Measurements from ENCODE around the gene PLXDC2.

Gene PLXDC2

DNA sequence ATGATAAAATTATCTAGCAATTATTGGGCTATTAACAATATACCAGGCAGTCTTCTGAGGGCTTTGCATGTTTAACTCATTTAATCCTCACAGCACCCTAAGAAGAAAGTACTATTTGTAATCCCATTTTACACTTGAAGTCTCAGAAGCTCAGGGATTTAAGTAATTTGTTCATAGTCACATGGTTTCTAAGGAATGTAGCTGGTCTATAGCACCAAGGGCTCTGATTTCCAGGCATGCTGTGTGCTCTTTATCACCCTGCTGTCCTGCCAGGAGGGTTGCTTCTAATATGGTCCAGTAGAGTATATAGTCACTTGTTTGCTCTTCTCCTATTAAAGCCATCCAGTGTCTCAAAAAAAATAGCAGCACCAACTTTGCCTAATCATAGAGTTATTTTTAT, 417.2 kb downstream of the PLXDC2 start:
- Mint-ChIP-seq H3K4me1 (ENCODE audit: low read depth) (no peaks in the 10 kb centered on the region), H3K27ac (no peak overlapping the region), H3K27me3 (no peaks in the 10 kb centered on the region), H3K4me3 (no peak overlapping the region), H3K36me3 (ENCODE audit: low read depth) (no peaks in the 10 kb centered on the region), H3K9me3 (peaks cover 4% of the 10 kb centered on the region)

DNA sequence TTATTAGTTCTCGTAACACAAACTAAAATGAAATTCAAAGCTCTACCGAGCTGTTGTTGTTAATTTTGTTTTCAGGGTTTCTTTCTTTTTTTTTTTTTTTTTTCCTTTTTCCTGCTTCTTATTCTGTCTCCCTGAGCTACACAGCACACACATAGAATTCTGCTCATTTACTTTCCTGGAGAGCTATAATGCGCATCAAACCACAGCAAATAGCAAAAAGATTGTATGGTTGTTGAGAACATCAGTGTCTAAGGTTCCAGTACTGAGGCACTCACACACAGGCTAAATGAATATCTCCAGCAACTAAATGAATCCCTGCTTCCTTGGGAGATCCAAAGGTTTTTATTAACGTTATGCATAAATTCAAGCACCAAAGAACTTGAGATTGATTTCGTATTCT, 418.3 kb downstream of the PLXDC2 start:
- peaks cover 4% of the 10 kb centered on the region for H3K9me3 Mint-ChIP-seq
- H3K36me3 Mint-ChIP-seq (ENCODE audit: low read depth) = no peaks in the 10 kb centered on the region
- H3K4me1 Mint-ChIP-seq (ENCODE audit: low read depth) = no peaks in the 10 kb centered on the region
- H3K27ac Mint-ChIP-seq = no peak overlapping the region
- no peak overlapping the region for H3K4me3 Mint-ChIP-seq
- no peaks in the 10 kb centered on the region for H3K27me3 Mint-ChIP-seq

- no peaks in the 10 kb centered on the region for H3K4me1 Mint-ChIP-seq (ENCODE audit: low read depth)
- H3K36me3 Mint-ChIP-seq (ENCODE audit: low read depth) = no peaks in the 10 kb centered on the region
- peaks cover 8% of the 10 kb centered on the region for H3K9me3 Mint-ChIP-seq
- H3K27ac Mint-ChIP-seq = no peak overlapping the region
- H3K4me3 Mint-ChIP-seq = no peak overlapping the region
- H3K27me3 Mint-ChIP-seq = no peaks in the 10 kb centered on the region
Measured at GRCh38 chr10:20237091-20237570, 420.9 kb downstream of the PLXDC2 start.

GRCh38 chr10:20237586-20237985, 421.4 kb downstream of the PLXDC2 start:
- Mint-ChIP-seq H3K4me3 (no peak overlapping the region), H3K36me3 (ENCODE audit: low read depth) (no peaks in the 10 kb centered on the region), H3K27me3 (no peaks in the 10 kb centered on the region), H3K4me1 (ENCODE audit: low read depth) (no peaks in the 10 kb centered on the region), H3K9me3 (peaks cover 5% of the 10 kb centered on the region), H3K27ac (no peak overlapping the region)

GRCh38 chr10:20240643-20241042, 424.4 kb downstream of the PLXDC2 start:
- H3K27ac Mint-ChIP-seq = no peak overlapping the region
- no peaks in the 10 kb centered on the region for H3K36me3 Mint-ChIP-seq (ENCODE audit: low read depth)
- H3K4me1 Mint-ChIP-seq (ENCODE audit: low read depth) = no peaks in the 10 kb centered on the region
- no peaks in the 10 kb centered on the region for H3K27me3 Mint-ChIP-seq
- H3K9me3 Mint-ChIP-seq = peaks cover 4% of the 10 kb centered on the region
- no peak overlapping the region for H3K4me3 Mint-ChIP-seq

DNA sequence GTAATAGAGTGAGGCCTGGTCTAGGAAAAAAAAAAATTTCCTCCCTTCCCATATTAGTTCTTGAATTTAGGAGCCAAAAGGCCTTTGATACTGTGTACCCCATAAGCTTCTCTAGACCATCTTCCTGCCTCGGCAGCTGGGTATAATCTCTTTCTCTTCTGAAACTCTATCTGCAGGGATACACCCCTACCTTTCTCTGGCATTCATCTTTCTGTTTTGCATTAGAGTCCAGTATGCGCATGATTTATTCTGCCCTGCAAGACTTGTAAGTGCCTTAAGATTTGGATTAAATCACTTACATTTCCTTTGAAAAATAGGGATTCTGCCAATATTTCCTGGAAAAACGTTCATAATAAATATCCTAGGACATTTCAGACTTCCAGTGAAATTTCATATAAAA, 431.2 kb downstream of the PLXDC2 start:
- H3K27me3 Mint-ChIP-seq = no peaks in the 10 kb centered on the region
- H3K27ac Mint-ChIP-seq = no peak overlapping the region
- peaks cover 4% of the 10 kb centered on the region for H3K9me3 Mint-ChIP-seq
- no peaks in the 10 kb centered on the region for H3K36me3 Mint-ChIP-seq (ENCODE audit: low read depth)
- no peaks in the 10 kb centered on the region for H3K4me1 Mint-ChIP-seq (ENCODE audit: low read depth)
- H3K4me3 Mint-ChIP-seq = no peak overlapping the region

DNA sequence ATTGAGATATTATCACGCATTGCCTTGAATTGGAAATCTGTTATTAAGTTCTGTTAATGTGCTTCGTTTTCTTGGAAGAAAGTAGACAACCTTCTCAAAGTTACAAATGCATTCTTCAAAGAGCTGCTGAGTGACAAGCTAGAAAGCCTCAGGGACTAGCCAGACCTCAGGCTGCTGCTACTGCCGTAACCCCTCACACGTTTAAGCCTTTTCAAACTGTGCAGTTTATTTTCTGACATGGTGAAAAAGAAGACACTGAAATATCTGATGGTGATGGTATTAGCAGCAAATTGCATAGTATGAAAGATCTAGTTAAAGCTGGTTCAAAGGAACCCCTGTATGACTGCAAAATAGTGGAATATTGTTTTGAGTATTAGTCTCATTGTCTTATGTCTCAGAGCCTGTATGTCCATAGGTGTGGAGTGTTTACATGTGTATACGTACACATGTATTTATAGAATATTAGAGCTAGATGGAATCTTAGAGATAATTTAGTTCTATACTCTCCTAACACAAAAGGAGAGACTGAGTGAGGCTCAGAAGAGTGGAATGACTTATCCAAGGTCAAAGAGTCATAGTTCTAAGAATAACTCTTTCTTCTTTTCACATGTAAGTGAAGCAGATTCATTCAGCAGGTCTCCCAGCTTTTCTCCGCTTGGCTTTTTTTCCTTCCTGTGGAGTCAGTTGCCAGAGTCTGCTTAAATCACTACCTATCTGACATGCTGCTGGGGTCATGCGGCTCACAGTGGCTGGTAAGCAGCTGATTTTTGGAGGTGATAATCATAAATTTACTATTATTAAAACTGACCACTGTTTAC, 431.9 kb downstream of the PLXDC2 start:
- H3K4me3 Mint-ChIP-seq = no peak overlapping the region
- no peaks in the 10 kb centered on the region for H3K36me3 Mint-ChIP-seq (ENCODE audit: low read depth)
- no peaks in the 10 kb centered on the region for H3K4me1 Mint-ChIP-seq (ENCODE audit: low read depth)

GRCh38 chr10:20254078-20254477, 437.8 kb downstream of the PLXDC2 start:
- no peak overlapping the region for H3K4me3 Mint-ChIP-seq
- H3K4me1 Mint-ChIP-seq (ENCODE audit: low read depth) = no peaks in the 10 kb centered on the region
- no peaks in the 10 kb centered on the region for H3K36me3 Mint-ChIP-seq (ENCODE audit: low read depth)
- H3K9me3 Mint-ChIP-seq = peaks cover 4% of the 10 kb centered on the region
- H3K27me3 Mint-ChIP-seq = no peaks in the 10 kb centered on the region
- no peak overlapping the region for H3K27ac Mint-ChIP-seq

More for the DNA sequence above, 431.9 kb downstream of the PLXDC2 start:
- peaks cover 4% of the 10 kb centered on the region for H3K9me3 Mint-ChIP-seq
- H3K27ac Mint-ChIP-seq = no peak overlapping the region
- H3K27me3 Mint-ChIP-seq = no peaks in the 10 kb centered on the region

- no peaks in the 10 kb centered on the region for H3K4me1 Mint-ChIP-seq (ENCODE audit: low read depth)
- no peaks in the 10 kb centered on the region for H3K27me3 Mint-ChIP-seq
- peaks cover 4% of the 10 kb centered on the region for H3K9me3 Mint-ChIP-seq
- no peaks in the 10 kb centered on the region for H3K36me3 Mint-ChIP-seq (ENCODE audit: low read depth)
- no peak overlapping the region for H3K27ac Mint-ChIP-seq
- no peak overlapping the region for H3K4me3 Mint-ChIP-seq
Measured at GRCh38 chr10:20254497-20254896, 438.3 kb downstream of the PLXDC2 start.

DNA sequence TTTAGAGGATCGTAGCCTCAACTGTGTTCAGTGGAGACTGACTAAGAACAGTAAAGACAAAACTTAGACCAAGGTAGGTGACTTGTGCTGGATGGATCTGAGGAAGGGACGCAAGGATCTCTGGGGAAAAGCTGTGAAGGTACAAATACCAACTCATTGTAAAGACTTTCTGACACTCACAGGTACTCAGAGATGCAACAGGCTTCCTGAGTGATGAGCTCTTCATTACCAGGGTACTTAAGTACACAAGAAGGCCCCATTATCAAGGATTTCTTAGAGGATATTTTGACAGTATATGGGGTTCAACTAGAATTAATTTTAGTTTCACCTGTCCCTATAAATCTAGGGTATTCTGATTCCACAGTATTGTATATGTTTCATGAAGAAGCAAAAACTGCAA, 440.7 kb downstream of the PLXDC2 start:
- no peaks in the 10 kb centered on the region for H3K4me1 Mint-ChIP-seq (ENCODE audit: low read depth)
- no peaks in the 10 kb centered on the region for H3K36me3 Mint-ChIP-seq (ENCODE audit: low read depth)
- no peak overlapping the region for H3K27ac Mint-ChIP-seq
- H3K27me3 Mint-ChIP-seq = no peaks in the 10 kb centered on the region
- H3K4me3 Mint-ChIP-seq = no peak overlapping the region
- no peaks in the 10 kb centered on the region for H3K9me3 Mint-ChIP-seq

GRCh38 chr10:20257422-20257821, 441.2 kb downstream of the PLXDC2 start:
- no peaks in the 10 kb centered on the region for H3K9me3 Mint-ChIP-seq
- no peaks in the 10 kb centered on the region for H3K27me3 Mint-ChIP-seq
- no peaks in the 10 kb centered on the region for H3K4me1 Mint-ChIP-seq (ENCODE audit: low read depth)
- H3K27ac Mint-ChIP-seq = no peak overlapping the region
- no peak overlapping the region for H3K4me3 Mint-ChIP-seq
- no peaks in the 10 kb centered on the region for H3K36me3 Mint-ChIP-seq (ENCODE audit: low read depth)

DNA sequence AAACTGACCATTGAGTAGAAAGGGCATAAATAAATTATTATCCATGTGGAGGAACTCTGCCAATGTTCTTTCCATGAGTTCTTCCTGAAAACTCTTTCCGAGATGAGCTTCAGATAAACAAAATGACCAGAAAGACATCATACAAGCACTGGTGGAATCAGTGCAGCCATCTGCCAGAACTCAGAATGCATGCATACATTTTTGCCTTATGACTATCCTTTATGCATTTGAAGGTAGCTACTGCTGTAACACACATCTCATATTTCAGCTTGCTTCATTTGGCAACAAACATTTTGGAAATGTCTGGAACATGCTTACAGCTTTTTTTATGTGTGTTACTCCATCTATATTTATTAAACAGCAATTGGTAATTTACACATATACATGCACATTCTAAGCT, 448.9 kb downstream of the PLXDC2 start:
- H3K4me3 Mint-ChIP-seq = no peak overlapping the region
- no peaks in the 10 kb centered on the region for H3K27me3 Mint-ChIP-seq
- no peak overlapping the region for H3K27ac Mint-ChIP-seq
- no peaks in the 10 kb centered on the region for H3K9me3 Mint-ChIP-seq
- no peaks in the 10 kb centered on the region for H3K4me1 Mint-ChIP-seq (ENCODE audit: low read depth)
- no peaks in the 10 kb centered on the region for H3K36me3 Mint-ChIP-seq (ENCODE audit: low read depth)

DNA sequence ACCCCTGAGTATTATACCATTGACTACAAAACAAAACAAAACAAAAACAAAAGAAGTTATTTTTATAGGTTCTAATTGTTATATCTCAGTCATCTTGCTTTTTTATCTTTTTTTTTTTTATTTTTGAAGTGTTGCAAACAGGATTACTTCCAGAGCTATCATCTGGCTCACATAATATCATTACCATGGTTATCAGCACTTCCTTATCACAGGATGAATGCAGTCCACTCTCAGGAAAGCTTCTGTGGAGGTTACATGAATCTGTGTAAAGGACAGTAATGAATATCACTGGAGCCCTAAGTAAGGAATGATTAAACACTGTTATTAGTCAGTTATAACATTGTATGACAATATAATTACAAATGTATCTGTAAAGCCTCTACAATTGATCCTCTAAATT, 451.5 kb downstream of the PLXDC2 start:
- H3K36me3 Mint-ChIP-seq (ENCODE audit: low read depth) = no peaks in the 10 kb centered on the region
- no peak overlapping the region for H3K27ac Mint-ChIP-seq
- no peak overlapping the region for H3K4me3 Mint-ChIP-seq
- peaks cover 11% of the 10 kb centered on the region for H3K9me3 Mint-ChIP-seq
- no peaks in the 10 kb centered on the region for H3K27me3 Mint-ChIP-seq
- no peaks in the 10 kb centered on the region for H3K4me1 Mint-ChIP-seq (ENCODE audit: low read depth)

GRCh38 chr10:20271490-20271889, 455.3 kb downstream of the PLXDC2 start:
- Mint-ChIP-seq H3K9me3 (peaks cover 11% of the 10 kb centered on the region), H3K4me3 (no peak overlapping the region), H3K4me1 (ENCODE audit: low read depth) (no peaks in the 10 kb centered on the region), H3K27ac (no peak overlapping the region), H3K36me3 (ENCODE audit: low read depth) (no peaks in the 10 kb centered on the region), H3K27me3 (no peaks in the 10 kb centered on the region)

DNA sequence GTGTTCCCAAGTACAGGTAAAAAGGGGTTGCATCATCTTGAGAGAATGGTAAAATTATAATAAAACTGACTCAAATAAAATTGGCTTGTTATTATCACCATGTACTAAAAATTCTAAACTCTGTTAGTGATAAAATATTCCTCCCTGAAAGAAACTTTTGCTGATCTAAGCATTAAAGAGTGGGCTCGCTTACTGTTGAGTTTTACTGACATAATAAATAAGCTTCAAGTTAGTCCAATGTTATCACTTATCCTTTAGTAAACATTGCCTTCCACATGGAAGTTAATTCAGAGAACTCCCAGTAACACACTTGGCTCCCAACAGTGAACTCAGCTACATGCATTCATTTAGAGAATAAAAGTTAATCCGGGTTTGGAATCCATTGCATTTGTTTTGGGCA, 456.4 kb downstream of the PLXDC2 start:
- Mint-ChIP-seq H3K9me3 (peaks cover 11% of the 10 kb centered on the region), H3K36me3 (ENCODE audit: low read depth) (no peaks in the 10 kb centered on the region), H3K27ac (no peak overlapping the region), H3K4me1 (ENCODE audit: low read depth) (no peaks in the 10 kb centered on the region), H3K27me3 (no peaks in the 10 kb centered on the region), H3K4me3 (no peak overlapping the region)

GRCh38 chr10:20274571-20274970, 458.3 kb downstream of the PLXDC2 start:
- no peak overlapping the region for H3K4me3 Mint-ChIP-seq
- H3K27me3 Mint-ChIP-seq = no peaks in the 10 kb centered on the region
- H3K4me1 Mint-ChIP-seq (ENCODE audit: low read depth) = no peaks in the 10 kb centered on the region
- peaks cover 11% of the 10 kb centered on the region for H3K9me3 Mint-ChIP-seq
- H3K36me3 Mint-ChIP-seq (ENCODE audit: low read depth) = no peaks in the 10 kb centered on the region
- H3K27ac Mint-ChIP-seq = no peak overlapping the region
